Choroid plexus epithelial cell (primary cell): Measurements from ENCODE around the gene HOXA10.

ENCODE experiments used
- DNase-seq: peaks from one replicate; pipeline ENCODE4 v3.0.0-alpha.2; 2010; ENCODE audit warnings: low read depth
- H3K4me3 ChIP-seq: 2 replicates; pipeline ENCODE4 v1.5.1; 2011; ENCODE audit warnings: low read depth, mild to moderate bottlenecking, control low read depth, low read length, moderate library complexity
- CTCF ChIP-seq: conservative IDR thresholded peaks from 2 replicates; pipeline ENCODE4 v1.5.1; 2011; ENCODE audit warnings: low read depth, mild to moderate bottlenecking, control low read depth, inconsistent platforms, low read length, moderate library complexity

Gene HOXA10

GRCh38 chr7:27171325-27171636 is 2.8 kb downstream of the HOXA10 start:
- DNase-seq: no peak
- no peak for TF ChIP-seq CTCF
- no peak overlapping the region for H3K4me3 ChIP-seq

GRCh38 chr7:27170426-27171324 is 3.4 kb downstream of the HOXA10 start:
- no peak for DNase-seq
- TF ChIP-seq CTCF: no peak
- no peak overlapping the region for H3K4me3 ChIP-seq

GRCh38 chr7:27169658-27170425 is 4.3 kb downstream of the HOXA10 start:
- H3K4me3 ChIP-seq: no peak overlapping the region
- no peak for DNase-seq
- TF ChIP-seq CTCF: no peak

GRCh38 chr7:27168265-27168947 is 5.7 kb downstream of the HOXA10 start:
- no peak for TF ChIP-seq CTCF
- no peak overlapping the region for H3K4me3 ChIP-seq
- DNase-seq: no peak

- no peak for TF ChIP-seq CTCF
- H3K4me3 ChIP-seq: no peak overlapping the region
- DNase-seq: no peak
Observed at GRCh38 chr7:27167916-27168264, 6.2 kb downstream of the HOXA10 start.

DNA sequence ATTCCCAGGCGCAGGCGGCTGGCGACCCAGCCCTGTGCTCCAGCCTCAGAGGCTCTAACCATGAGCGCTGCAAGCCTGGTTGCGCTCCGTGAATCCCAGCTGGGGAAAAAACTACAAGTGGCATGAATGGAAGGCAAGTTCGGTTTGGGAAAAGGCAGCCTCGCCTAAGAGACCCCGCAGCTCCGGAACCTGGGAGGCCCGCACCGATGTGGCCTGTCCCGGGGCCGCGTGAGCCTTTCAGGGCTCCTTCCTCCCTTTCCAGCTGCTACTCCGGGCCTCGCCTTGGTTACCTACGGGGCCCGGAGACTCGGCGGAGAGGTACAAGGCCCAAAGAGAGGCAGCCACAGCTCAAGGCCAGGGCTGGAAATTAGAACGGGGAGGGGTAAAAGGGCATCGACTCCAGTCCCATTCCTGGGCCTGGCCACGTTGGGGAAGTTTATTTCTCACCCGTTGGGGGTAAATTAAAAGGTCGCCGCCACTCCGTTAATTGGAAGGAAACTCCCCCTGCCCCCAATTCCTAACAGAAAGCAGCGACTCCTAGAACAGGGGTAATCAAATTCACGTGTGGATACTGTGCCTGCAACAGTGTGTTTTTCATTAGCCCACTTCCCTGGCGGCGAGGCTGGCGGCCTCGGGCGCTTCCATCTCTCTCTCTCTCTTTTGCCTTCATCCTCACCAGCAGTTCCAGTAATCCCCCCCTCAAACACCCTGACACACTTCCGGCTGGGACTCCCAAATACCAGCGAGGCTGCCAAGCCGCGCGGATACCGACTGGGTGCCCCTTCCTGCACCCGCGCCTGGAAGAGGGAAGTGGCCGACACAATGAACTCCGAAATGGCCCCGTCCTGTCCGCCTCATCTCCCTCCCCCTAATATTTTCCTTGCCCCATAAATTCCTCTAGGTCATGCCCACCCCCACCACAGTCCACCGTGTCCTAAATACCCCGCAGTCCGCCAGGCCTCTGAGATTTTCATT is 7.3 kb downstream of the HOXA10 start:
- DNase-seq: no peak
- H3K4me3 ChIP-seq: no peak overlapping the region
- no peak for TF ChIP-seq CTCF
